MCF 10A (cell line): ENCODE measurements around the gene ALDH6A1. TPM values are rescaled to one million over a fixed set of nuclear protein-coding genes. Genes with fewer than 3 reads are reported as not detected.

Experiments
- BruUV-seq: library from RNA; stranded (reverse); fragments of 400-500 nt; replicated peaks from 2 replicates; lab custom pipeline; 2021; lab: Mats Ljungman, UMichigan
- CTCF ChIA-PET: fragments of 300-600 bp; sonication (Branson Sonifier 250); formaldehyde crosslinking; extraction: SDS; loops from one replicate; lab custom pipeline; 2021; ENCODE audit warnings: antibody characterized with exemption, inconsistent platforms; lab: Yijun Ruan, JAX
- POLR2A ChIA-PET: fragments of 300-600, 350-650 bp; sonication (Branson Sonifier 250); formaldehyde crosslinking; extraction: SDS; loops from one replicate; lab custom pipeline; 2020; ENCODE audit warnings: antibody characterized with exemption, inconsistent platforms; lab: Yijun Ruan, JAX
- DNase-seq: peaks from one replicate; pipeline ENCODE4 v3.0.0-alpha.2; 2018; ENCODE audit not compliant: unreplicated experiment
- H3K27ac Mint-ChIP-seq: one replicate; pipeline ENCODE4 v1.8.0; 2022; ENCODE audit warnings: mild to moderate bottlenecking, low read depth, mixed read lengths; ENCODE audit not compliant: unreplicated experiment
- H3K27me3 Mint-ChIP-seq: one replicate; pipeline ENCODE4 v1.8.0; 2022; ENCODE audit warnings: mixed read lengths; ENCODE audit not compliant: insufficient read depth, unreplicated experiment
- H3K36me3 Mint-ChIP-seq: one replicate; pipeline ENCODE4 v1.8.0; 2022; ENCODE audit warnings: mild to moderate bottlenecking, moderate library complexity, mixed read lengths; ENCODE audit not compliant: insufficient read depth, unreplicated experiment
- H3K4me1 Mint-ChIP-seq: one replicate; pipeline ENCODE4 v1.8.0; 2022; ENCODE audit warnings: mixed read lengths; ENCODE audit not compliant: insufficient read depth, unreplicated experiment
- H3K4me3 Mint-ChIP-seq: one replicate; pipeline ENCODE4 v1.8.0; 2022; ENCODE audit warnings: mild to moderate bottlenecking, moderate library complexity, mixed read lengths; ENCODE audit not compliant: unreplicated experiment
- H3K9me3 Mint-ChIP-seq: one replicate; pipeline ENCODE4 v1.8.0; 2022; ENCODE audit warnings: mixed read lengths; ENCODE audit not compliant: unreplicated experiment
- CTCF ChIP-seq: fragments of 200-600 bp; IDR thresholded peaks from one replicate; pipeline ENCODE4 v1.8.0; 2022; ENCODE audit warnings: antibody characterized with exemption, mild to moderate bottlenecking; ENCODE audit not compliant: unreplicated experiment
- intact Hi-C: fragments of 100-400 bp; cut with micrococcal nuclease; formaldehyde crosslinking; loops from 2 replicates; pipeline ENCODE4 v1.14.1; 2022
- total RNA-seq: library from RNA; stranded (reverse); gene quantifications from 2 replicates; pipeline ENCODE4 v1.2.3, GENCODE V29; 2022

Gene ALDH6A1
- total RNA-seq, 1 experiment from 2014 or later, result 22.4 TPM

- no peak for TF ChIP-seq CTCF
- Mint-ChIP-seq H3K9me3 (no peaks in the 10 kb centered on the region), H3K27me3 (no peaks in the 10 kb centered on the region), H3K4me3 (no peak overlapping the region), H3K27ac (no peak overlapping the region), H3K36me3 (no peaks in the 10 kb centered on the region), H3K4me1 (no peaks in the 10 kb centered on the region)
- no peak for DNase-seq
- BruUV-seq, result no TSS peak
- intact Hi-C loops, result no loop called here
- ChIA-PET CTCF (no interaction called here), POLR2A (interaction anchor here (0.8 kb wide), 1 partner anchor 228 kb away, joined by 4 read pairs; no protein-coding TSS in a partner anchor)
These were observed 34.3 kb downstream of the ALDH6A1 start for GRCh38 chr14:74049876-74050495.

GRCh38 chr14:74048281-74048680 lies 36.0 kb downstream of the ALDH6A1 start:
- peak; percentile 27 for DNase-seq
- BruUV-seq, result no TSS peak
- no peak overlapping the region for H3K27ac Mint-ChIP-seq
- no peaks in the 10 kb centered on the region for H3K9me3 Mint-ChIP-seq
- no peak overlapping the region for H3K4me3 Mint-ChIP-seq
- TF ChIP-seq CTCF, result no peak
- H3K36me3 Mint-ChIP-seq, result no peaks in the 10 kb centered on the region
- H3K4me1 Mint-ChIP-seq, result no peaks in the 10 kb centered on the region
- ChIA-PET CTCF (interaction anchor here (0.6 to 1.2 kb wide), 2 partner anchors 11 to 109 kb away, joined by 3 to 5 read pairs; no protein-coding TSS in a partner anchor), POLR2A (no interaction called here)
- intact Hi-C loops, result no loop called here
- H3K27me3 Mint-ChIP-seq, result no peaks in the 10 kb centered on the region

- no peak for DNase-seq
- BruUV-seq, result no TSS peak
- intact Hi-C loops, result no loop called here
- no peak for TF ChIP-seq CTCF
- H3K4me3 Mint-ChIP-seq, result no peak overlapping the region
- POLR2A ChIA-PET, result no interaction called here
- no peaks in the 10 kb centered on the region for H3K27me3 Mint-ChIP-seq
- H3K27ac Mint-ChIP-seq, result no peak overlapping the region
- H3K4me1 Mint-ChIP-seq, result no peaks in the 10 kb centered on the region
- CTCF ChIA-PET, result no interaction called here
- H3K9me3 Mint-ChIP-seq, result no peaks in the 10 kb centered on the region
- H3K36me3 Mint-ChIP-seq, result no peaks in the 10 kb centered on the region
These were observed 38.7 kb downstream of the ALDH6A1 start for GRCh38 chr14:74045522-74045921.

- Mint-ChIP-seq H3K27ac (no peak overlapping the region), H3K27me3 (no peaks in the 10 kb centered on the region), H3K4me3 (no peak overlapping the region), H3K36me3 (no peaks in the 10 kb centered on the region), H3K4me1 (no peaks in the 10 kb centered on the region), H3K9me3 (no peaks in the 10 kb centered on the region)
- no peak for TF ChIP-seq CTCF
- intact Hi-C loops, result no loop called here
- CTCF ChIA-PET, result no interaction called here
- DNase-seq, result no peak
- POLR2A ChIA-PET, result no interaction called here
- no TSS peak for BruUV-seq
These were observed 42.0 kb downstream of the ALDH6A1 start for GRCh38 chr14:74042296-74042695.
